Stimulated activated CD8-positive, alpha-beta memory T cell treated with anti-CD3 and anti-CD28 coated beads, Interleukin-2, amount 100 ng/mL, for 48 hours (primary cell): ENCODE data around the gene MYADML2.
A peak's percentile ranks its signal among the peaks of the same experiment; 100 is the strongest.

Experiments used
- DNase-seq, 2 donors: peaks; one replicate each; pipeline ENCODE4 v3.0.0-alpha.2; 2020; ENCODE audit warnings: low read depth in 2 of 2

MYADML2 gene

DNA sequence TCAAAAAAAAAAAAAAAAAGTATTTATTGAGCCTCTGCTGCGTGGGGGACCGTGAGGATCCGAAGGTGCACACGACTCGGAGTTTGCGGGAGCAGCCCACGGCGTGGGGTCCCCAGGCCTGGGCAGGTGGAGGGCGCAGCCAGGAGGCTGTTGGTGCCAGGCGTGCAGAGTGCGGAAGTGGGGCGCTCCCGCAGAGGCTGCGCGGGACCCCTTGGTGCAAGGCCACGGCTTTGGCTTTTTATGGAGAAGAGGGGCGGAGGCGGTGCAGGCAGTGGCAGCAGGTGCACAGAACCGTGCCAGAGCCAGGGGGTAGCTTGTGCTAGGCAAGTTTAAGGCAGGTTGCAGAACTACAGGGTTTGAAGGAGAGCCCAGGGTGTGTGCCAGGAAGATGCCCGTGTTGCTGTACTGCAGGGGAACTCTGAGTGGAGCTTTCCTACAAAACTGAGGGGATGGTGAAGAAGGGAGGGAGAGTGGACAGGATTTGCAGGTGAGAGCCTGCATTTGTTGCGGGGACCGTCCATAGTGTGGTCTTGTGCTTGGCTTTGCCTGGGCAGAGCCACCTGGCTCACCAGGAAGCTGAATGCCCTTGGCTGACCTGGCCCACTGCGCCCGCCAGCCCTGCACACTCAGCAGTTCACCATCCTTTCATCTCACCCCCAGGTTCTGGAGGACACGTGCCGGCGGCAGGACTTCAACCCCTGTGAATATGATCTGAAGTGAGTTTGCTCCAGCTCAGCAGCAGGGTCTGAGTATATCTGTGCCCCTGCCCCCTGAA, 31.7 kb upstream of the MYADML2 start:
- no peak for DNase-seq

DNA sequence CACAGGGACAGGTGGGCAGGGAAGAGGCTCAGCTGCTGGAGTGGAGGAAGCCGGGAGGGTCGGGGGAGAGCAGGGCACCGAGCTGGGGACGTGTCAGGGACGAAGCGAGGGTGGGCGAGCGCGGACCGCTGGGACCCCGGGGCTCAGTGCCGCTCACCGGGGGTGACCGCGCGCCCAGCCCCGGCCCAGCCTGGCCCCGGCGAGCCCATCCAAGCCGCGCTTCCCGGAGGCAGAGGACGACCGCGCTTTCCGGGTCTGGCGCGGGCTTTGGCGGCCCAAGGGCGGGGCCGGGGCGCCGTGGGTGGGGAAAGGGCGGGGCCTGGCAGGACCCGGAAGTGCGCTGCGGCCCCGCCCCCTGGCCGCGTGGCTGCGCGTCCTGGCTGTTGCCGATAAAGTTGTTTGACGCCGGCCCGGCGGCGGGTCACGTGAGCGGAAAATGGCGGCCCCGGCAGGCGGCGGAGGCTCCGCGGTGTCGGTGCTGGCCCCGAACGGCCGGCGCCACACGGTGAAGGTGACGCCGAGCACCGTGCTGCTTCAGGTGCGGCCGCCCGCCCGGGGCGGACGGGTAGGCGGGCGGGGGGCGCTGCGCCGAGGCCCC, 30.3 kb upstream of the MYADML2 start, which contains the start of gene ASPSCR1:
Gene ASPSCR1, plus strand, starts transcription at position 419 of the 598 bp plus-strand sequence. Its CDS starts 18 bp downstream, at position 437.
- peak; percentile 86 to 91 for DNase-seq

DNA sequence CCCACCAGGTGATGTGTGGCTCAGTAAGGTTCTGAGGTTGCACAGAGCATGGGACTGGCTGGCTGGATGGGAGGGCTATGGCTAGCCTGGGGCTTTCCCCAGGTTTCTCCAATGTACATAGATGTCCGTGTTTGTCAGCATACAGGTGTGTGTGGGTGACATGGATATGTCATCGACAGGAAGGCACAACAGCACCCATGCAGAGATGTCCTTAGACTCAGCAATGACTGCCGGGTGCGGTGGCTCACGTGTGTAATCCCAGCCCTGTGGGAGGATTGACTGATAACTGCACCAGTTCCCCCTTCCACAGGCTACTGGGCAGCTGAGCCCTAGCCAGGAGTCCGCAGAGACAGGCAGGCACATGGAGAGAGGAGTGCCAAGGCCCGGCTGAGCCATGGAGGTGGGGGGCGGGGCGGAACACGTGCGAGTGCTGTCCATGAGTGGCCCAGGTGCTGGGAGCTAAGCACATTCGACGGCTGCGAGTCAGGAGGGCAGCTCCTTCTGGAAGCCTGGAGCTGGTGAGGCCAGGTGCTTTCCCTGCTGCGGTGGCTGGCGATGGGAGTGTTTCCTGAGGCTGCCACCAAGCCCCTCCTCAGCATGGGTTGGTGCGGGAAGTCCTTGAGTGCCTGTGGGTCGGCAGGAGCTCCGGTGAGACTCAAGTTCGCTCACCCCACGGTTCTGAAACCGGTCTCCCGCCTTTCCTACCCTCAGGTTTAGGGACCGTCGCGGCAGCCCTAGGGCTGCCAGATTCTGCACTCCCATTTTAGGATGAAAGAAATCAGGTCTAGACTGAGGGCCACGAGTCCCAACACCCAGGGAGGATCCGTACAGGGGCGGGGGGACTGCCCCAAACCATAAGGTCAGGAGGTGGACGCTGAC, 29.5 kb upstream of the MYADML2 start:
- DNase-seq, result no peak

DNA sequence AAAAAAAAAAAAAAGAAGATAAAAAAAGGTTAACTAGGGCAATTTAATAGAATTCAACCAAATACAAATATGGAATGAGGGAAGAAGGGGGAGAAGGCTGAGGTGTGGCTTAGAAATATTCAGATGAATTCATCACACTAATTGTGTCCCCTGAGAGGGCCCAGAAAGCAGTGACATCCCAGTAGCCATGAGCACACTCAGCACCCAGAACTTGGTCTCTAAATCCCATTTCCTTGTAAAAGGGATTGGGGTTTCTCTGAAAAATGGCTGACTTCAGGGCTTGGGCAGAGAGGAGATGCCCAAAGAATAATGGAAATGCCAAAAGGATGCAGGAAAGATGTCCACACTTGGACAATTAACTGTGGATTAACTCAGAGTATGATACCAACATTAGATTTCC, 26.4 kb upstream of the MYADML2 start:
- no peak for DNase-seq

DNA sequence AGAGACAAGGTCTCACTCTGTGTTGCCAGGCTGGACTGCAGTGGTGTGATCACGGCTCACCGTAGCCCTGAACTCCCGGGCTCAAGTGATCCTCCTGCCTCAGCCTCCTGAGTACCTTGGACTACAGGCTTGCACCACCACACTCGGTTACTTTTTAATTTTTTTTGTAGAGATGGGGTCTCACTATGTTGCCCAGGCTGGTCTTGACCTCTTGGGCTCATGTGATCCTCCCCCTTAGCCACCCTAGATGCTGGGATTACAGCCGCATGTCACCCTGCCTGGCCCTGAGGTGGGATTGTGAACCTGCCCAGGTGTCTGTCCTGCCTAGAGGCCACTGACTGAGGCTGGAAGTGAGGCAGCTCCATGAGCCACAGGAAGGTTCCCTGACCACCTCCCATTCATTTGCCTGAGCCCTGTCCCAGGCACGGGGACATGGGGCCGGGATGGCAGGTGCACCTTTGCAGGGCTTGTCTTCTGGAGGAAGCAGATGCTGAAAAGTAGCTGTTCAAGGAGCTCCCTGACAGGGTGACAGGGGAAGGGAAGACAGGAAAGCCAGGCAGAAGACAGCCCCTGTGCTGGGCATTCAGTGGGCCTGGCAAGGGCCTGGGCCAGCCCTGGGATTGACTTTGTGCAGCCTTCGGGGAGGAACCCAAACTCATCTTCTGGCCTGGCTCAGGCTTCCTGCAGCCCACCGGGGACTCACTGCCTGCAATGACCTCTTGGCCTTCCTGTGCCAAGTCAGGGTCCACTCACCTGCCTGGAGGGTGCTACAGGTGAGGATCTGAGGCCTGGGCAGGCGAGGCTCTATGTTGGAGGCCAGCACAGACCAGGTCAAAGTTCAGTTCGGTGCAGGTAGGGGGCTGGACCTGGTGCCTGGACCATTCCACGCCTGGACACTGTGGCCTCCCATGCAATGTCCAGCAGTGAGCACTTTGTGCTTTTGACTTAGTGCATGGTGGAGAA, 22.1 kb upstream of the MYADML2 start:
- DNase-seq, result no peak

DNA sequence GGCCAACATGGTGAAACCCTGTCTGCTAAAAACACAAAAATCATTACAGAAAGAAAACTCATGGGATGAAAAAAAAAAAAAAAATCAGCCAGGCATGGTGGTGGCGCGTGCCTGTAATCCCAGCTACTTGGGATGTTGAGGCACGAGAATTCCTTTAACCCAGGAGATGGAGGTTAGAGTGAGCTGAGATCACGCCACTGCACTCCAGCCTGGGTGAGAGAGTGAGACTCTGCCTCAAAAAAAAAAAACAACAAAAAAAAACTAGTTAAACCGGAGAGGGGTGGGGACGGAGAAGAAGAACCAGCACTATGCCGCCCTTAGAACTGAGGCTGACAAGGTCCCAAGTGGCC, 21.3 kb upstream of the MYADML2 start:
- DNase-seq, result no peak

DNA sequence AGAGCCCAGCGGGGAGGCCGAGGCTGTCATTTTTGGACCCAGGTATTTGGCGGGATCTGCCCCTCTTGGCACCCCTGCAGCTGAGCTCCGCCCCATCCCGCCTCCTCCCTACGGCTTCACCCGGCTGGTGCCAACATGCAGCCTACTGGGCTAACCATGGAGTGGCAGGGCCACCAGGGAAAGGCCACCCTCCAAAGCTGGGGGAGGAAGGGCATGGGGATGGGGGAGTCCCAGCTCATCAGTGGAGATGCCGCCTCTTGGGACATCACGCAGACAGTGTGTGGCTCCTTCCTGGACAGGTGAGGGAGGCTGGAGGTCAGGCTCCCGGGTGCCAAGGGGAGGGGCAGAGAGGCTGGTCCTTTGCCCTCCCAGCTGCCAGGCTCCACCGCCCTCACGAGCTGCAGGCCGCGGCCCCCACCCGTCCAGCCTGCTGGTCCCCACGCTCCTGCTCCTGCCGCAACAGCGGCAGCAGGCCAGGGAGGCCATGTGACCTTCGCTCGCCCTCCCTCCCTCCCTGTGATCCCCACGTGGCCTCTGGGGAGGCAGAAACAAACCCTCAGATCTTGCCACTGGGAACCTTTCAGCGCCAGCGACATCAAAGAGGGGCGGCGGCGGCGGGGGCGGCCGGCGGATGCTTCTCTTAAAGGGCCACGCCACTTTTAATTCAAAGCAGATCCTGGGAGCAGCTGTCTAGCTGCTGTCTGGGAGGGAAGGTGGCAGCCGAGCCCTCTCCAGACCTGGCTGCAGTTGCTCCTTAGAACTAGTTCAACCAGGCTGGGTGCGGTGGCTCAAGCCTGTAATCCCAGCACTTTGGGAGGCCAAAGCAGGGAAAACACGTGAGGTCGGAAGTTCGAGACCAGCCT, 20.7 kb upstream of the MYADML2 start:
- DNase-seq, result peak; percentile 78 to 84

DNA sequence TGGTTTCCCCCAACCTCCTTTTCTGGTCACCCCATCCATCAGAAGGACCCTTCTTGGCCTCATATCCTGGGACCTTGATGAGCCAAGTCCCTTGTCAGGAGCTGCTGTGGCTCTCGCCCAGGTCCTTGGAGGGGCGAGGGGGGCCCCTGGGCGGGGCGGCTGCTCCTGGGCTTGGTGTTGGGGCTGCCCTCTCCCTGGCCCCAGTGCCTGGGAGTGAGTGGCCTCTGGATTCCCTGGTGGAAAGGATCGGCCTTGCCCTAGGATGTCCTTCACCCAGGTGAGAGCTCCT, 20.2 kb upstream of the MYADML2 start:
- no peak for DNase-seq

DNA sequence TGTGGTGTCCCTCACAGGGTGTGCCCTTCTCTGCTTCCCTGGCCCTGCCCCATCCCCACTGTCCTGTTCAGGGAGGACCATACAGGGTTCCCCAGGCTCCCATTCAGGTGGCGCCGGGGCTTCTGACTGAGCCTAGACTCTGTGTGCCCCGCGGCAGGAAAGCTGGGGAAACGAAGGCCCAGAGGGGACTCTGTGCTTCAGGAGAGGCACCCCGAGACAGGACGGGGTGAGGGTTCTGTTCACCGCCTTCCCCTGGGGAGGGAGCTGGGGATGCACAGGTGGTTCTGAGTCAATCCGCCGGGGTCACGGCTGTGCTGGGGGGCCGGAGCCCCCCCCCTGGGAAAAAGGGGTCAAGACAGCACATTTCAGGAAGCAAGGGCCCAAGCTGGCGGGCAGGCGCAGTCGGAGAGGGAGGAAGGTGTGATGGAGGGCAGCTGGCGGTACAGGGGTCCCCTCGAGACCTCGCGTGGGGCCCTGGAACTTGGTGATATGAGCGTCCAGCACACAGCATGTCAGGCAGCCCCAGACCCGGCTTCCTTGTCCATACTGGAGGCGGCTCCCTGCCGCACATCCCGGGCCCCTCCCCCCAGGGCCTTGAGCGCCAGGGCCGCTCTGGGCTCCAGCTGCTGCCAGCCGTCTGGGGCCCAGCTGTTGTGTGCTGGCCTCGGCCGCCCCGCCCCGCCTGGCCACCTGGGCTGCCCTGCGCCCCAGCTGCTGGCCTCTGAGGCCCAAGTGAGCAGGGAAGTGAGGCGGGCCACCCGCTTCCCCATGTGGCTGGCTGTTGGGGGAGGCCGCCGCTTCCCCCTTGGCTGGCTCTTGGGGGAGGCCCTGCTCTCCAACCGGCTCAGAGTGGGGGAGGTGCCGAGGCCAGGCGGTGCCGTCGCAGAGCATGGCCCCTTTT, 19.6 kb upstream of the MYADML2 start:
- no peak for DNase-seq

DNA sequence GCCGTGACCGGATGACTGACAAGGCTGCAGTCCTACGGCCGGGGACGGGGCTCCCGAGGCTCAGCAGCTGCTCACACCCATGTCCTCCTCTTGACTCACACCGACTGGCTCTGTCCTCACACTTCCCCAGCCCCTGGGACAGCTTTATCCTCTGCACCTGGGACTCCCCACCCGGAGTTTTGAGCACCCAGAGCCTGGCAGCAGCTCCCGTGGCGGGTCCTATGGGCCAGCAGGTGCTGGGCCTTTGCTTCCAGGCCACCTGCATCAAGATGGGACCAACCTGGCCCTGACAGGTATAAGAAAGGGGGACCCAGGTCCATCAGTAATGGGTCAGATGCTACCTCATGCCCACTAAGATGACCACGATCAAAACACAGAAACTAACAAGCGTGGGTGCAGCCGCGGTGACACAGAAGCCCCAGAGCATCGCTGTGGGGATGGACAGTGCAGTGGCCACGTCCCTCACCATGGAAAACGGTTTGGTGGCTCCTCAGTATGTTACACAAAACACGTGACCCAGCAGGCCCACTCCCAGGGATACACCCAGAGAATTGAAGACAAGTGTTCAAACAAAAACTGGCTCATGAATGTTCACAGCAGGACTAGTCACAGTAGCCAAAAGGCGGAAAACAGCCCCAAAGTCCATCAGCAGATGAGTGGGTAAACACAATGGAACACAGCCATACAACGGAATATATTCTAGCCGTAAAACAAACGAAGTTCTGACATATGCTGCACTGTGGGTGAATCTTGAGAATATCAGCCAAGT, 17.2 kb upstream of the MYADML2 start:
- no peak for DNase-seq

DNA sequence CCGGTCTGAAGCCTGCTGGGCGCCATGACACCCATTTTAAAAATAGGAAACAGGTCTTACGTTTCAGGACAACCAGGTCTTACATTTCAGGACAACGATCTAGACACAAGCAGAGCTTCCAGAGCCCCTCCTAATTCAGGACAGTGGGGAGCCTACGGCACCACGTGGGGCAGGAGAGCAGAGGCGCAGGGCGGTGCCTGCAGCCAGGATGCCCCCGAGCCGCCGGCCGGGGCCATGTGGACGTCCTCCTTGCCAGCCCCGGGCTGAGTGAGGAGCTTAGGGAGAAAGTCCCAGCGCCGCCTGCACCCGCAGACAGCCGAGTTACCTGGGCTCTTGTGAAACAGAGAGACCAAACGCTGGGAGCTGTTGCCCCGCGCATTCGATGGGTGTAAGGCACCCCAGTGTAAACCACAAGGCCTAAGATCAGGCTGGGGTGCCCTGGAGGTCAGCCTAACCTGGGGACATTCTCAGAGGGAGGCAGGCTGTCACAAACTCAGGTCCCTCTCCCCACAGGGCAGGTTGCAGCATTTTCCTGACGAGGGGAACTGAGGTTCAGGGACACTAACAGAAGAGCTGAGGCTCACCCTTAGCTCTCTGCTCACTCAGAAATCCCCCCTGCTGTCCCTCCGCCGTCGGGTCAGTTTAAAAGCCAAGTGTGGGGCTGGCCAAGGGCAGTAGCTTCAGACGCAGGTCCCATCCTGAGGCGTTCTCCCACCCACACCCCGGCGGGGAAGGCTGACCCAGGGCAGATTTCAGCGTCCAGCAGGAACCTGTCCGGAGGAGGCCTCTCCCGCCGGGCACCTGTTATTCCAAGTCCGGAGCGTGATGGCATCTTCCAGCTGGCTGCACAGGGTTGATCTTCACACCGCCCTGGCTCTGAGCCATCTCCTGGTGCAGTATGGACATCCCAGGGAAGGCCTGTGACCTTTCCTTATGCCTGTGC, 15.7 kb upstream of the MYADML2 start:
- DNase-seq, result no peak

DNA sequence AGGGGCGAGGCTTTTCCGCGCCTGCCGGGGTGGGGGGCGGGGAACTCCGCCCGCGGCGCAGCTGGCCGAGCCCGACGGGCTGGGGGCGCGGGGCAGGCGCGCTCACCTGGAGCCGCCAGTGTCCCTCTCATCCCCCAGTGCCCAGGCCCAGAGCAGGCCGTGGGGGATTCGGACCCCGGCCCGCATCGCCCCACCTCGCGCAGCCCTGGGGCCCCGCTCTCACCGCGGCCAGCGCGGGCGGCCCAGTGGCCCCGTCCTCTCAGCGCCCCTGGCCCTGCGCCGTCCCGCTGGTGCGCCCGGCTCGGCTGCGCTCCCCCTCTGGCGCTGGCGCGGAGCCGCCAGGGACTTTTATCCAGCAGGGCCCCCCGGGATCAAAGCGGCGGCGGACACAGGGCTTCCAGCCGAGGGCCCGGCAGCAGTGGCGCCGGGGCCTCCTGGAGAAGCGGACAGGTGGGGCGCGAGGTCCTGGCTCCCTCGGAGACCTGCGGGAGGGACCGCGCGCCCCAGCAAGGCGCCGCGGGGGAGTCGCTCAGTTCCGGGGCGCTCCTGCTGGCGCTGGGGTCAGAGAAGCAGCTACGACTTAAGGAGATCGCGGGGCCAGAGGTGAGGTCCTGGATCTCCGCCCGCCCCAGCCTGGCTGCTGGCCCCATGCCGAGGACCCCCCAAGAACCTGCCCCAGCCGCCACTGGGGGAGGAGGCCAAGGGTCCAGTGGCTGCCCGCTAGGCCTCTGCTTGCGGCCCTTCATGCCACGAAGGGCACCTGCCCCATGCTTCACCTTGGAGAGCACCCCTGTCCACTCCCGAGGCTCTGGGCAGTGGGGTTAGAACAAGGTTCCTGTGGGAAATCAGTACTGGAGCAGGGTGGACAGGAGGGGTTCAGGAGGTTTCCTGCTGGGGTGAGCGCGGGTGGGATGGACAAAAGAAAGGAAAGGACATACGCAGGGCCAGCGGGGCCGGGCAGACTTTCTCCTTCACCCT, 14.8 kb upstream of the MYADML2 start:
- no peak for DNase-seq

DNA sequence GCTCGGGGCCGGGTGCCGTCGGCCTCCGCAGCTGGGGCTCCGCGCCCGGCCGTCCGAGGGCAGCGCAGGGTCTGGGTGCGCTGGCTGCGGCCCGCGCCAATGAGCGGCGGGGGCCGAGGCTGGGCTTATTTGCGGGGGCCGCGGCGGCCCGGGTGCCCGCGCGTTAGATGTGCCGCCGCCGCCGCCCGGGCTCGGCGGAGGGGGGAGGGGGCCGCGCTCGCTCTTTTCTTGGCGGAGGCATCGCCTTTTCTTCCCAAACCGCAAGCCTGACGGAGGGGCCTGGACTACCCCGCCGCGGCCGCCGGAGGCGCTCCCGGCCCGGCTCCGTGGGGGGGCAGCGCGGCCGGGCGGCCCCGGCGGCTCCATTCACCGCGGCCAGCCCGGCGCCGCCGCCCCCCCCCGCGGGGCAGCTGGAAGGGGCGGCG, 14.1 kb upstream of the MYADML2 start, which contains the start of gene NOTUM:
Gene NOTUM, minus strand, starts transcription at position 101 of the 425 bp plus-strand sequence. CDS start 278 bp downstream, outside the sequence.
- no peak for DNase-seq

DNA sequence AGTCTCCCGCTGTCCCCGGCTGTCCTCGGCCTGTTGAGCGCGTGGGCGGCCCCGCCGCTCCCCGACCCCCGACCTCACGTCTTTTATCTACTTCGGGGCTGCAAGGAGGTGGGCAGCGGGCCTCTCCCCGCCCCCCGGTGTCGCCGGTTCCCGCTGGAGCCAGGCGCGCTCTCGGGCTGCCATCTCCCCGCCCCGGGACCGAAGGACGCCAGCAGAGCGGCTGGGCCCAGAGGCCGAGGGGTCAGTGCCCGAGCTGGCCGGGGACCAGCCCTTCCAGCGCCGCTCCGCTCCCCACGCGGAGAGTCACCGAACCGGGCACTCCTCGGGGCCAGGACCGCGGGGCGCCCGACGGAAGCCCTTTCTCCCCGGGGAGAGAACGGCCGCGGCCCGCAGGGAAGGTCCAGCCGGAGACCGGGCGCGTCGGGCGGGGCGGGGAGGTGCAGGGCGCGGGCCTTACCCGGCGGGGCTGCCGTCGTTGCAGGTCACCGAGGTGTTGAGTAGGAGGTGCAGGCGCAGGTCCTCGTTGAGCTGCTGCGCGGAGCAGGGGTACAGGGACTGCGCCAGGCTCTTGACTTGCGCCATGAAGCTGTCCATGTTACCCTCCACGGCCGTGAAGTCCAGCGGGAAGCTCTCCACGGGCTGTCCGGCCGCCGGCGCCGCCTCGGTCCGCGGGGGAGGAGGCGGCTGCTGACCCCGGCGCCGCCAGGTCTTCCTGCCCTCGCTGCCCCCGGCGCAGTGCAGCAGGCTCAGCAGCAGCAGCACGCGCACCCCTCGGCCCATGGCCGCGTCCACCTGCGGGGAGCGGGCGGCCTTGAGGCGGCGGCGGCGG, 13.3 kb upstream of the MYADML2 start:
- DNase-seq, result no peak

DNA sequence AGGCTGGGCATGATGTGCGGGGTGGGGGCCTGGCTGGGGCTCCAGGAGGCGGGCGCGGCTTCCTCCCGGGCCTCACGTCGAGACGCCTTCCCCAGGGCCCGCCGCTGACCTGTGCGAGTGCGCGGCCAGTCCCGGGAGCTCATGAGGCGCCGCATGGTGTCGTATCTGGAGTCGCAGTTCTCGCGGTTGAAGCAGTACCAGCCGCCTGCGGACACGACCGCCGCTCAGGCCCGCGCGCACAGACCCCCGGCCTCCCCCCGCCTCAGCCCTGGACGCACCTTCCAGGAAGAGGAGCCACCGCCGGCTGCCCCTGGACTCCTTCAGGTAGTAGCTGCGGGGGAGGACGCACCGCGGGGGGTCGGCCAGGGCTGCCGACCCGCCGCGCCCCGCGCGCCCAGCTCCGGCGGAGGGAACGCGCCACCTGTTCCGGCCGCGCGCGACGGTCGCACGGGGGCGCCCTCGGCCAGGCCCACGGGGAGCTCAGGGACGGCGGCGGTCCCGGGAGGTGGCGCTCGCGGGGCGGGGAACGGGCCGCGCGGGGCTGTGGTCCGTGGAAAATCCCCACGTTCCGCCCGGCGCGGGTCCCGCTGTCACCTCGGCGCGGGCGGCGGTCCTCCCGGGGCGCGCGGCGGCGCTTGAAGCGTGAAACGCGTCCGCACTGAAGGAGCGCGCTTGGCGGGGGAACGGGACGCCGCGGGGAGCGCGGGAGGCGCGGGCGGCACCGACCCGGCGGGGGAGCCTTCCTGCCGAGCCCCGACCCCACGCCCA, 12.5 kb upstream of the MYADML2 start:
- DNase-seq, result peak; percentile 68 to 71
